NCI-H2029 treated with DMSO at 0.1 percent for 48 hours (cell line): ENCODE results near the gene UBR1.
"Not testable (repeated sequence)": the region's sequence is repeated elsewhere in the genome, so short reads cannot be mapped to it uniquely, and the experiment has no call there.

ENCODE experiments used
- DNase-seq: peaks from one replicate; lab custom pipeline; 2025; lab: John Stamatoyannopoulos, UW

Gene UBR1

DNA sequence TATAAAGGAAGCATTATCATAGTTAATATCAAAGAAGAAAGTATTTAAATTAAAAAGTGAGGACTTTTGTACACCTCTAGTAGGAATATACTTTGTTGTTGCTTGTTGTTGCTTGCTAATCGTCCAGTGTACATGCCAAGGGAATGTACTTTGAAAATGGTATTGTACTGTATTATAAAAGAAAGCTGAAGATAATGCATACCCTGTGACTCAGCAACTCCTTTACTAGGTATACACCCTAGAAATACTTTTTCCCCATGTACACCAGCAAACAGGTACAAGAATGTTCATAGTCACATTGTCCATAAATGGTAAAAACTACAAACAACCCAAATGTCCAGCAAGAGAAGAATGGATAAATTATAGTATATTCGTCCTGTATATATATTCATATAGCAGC lies 197.3 kb downstream of the UBR1 start:
- no peak for DNase-seq

DNA sequence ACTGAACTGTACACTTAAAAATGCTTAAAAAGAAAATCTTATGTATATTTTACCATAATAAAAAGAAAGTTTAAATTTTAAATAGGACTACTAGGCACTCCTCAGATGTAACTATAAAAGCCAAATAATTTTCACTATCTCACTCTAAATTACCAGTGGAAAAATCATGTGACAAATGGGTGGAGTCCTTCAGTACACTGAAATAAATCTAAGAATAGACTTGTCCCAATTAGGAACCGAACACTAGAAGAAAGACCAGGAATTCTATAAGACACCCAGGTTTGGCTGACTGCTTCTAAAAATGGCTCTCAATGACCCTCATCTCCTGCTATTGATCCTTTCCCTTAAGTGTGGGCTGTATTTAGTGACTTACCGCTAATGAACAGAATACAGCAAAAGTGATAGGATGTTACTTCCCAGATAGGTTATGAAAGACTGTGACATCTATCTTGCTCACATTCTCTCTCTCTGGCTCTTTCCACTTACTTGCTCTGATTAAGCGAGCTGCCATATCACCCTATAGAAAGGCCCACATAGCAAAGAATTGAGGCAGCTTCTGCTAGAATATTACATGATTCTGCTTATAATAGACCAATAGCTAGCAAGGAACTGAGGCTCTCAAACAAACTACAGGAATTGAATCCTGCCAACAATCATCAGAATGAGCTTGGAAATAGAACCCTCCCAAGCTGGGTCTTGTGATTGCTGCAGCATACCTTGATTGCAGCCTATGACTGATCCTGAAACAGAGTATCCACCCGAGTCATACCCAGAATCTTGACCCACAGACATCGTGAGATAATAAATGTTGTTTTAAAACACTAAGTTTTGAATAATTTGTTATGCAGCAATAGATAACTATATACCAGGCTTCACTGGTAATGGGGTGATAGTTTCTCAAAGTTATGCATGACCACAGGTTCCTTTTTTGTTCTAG lies 202.2 kb downstream of the UBR1 start:
- no peak for DNase-seq

DNA sequence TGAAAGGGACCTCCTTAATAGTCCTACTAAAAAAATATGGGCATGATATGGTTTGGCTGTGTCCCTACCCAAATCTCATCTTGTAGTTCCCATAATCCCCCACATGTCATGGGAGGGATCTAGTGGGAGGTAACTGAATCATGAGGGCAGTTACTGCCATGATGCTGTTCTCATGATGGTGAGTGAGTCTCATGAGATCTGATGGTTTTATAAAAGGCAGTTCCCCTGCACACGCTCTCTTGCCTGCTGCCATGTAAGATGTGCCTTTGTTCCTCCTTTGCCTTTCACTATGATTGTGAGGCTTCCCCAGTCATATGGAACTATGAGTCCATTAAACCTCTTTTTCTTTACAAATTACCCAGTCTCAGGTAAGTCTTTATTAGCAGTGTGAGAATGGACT lies 211.9 kb downstream of the UBR1 start:
- not testable (repeated sequence) for DNase-seq
